GM12878 (cell line): Measurements from ENCODE around the gene CA9. TPM values are rescaled to one million over a fixed set of nuclear protein-coding genes. Genes with fewer than 3 reads are reported as not detected.

ENCODE experiments used
- ATF7 ChIP-seq: fragments of 450-650 bp; IDR thresholded peaks from 2 replicates; pipeline ENCODE4 v1.6.1; 2016; ENCODE audit warnings: low read depth, mild to moderate bottlenecking
- BACH1 ChIP-seq: fragments of 450-650 bp; IDR thresholded peaks from 2 replicates; pipeline ENCODE4 v1.6.1; 2017; ENCODE audit warnings: mild to moderate bottlenecking, borderline replicate concordance
- BRCA1 ChIP-seq: IDR thresholded peaks from 2 replicates; pipeline ENCODE4 v1.6.1; 2011; ENCODE audit warnings: low read depth, low read length, improper control_type of control experiment
- CBFB ChIP-seq: IDR thresholded peaks from 2 replicates; pipeline ENCODE4 v1.6.1; 2016; ENCODE audit warnings: antibody characterized with exemption, low read depth
- CBX5 ChIP-seq: sonication (generic); IDR thresholded peaks from 2 replicates; pipeline ENCODE4 v1.6.1; 2016; ENCODE audit warnings: low read depth, moderate library complexity, mild to moderate bottlenecking, inconsistent platforms
- CHD2 ChIP-seq: IDR thresholded peaks from 2 replicates; pipeline ENCODE4 v1.6.1; 2011; ENCODE audit warnings: low read depth, low read length, improper control_type of control experiment, borderline replicate concordance
- CHD4 ChIP-seq: fragments of 200-600 bp; sonication (generic); IDR thresholded peaks from 2 replicates; pipeline ENCODE4 v1.6.1; 2016; ENCODE audit warnings: mild to moderate bottlenecking
- CREM ChIP-seq: IDR thresholded peaks from 2 replicates; pipeline ENCODE4 v1.6.1; 2014; ENCODE audit warnings: antibody characterized with exemption, low read depth
- DPF2 ChIP-seq: fragments of 450-650 bp; IDR thresholded peaks from 2 replicates; pipeline ENCODE4 v1.6.1; 2017; ENCODE audit warnings: mild to moderate bottlenecking
- EED ChIP-seq: sonication (generic); IDR thresholded peaks from 2 replicates; pipeline ENCODE4 v1.6.1; 2016; ENCODE audit warnings: antibody characterized with exemption, low read depth
- ESRRA ChIP-seq: IDR thresholded peaks from 2 replicates; pipeline ENCODE4 v1.6.1; 2012; ENCODE audit warnings: mild to moderate bottlenecking, low read length, improper control_type of control experiment
- HCFC1 ChIP-seq: fragments of 150-350 bp; IDR thresholded peaks from 2 replicates; pipeline ENCODE4 v1.6.1; 2014; ENCODE audit warnings: low read length
- JUND ChIP-seq: IDR thresholded peaks from 2 replicates; pipeline ENCODE4 v1.6.1; 2012; ENCODE audit warnings: low read depth, mild to moderate bottlenecking, low read length, improper control_type of control experiment, moderate library complexity
- MEF2B ChIP-seq: fragments of 450-650 bp; IDR thresholded peaks from 2 replicates; pipeline ENCODE4 v1.6.1; 2018; ENCODE audit warnings: mild to moderate bottlenecking, moderate library complexity; ENCODE audit not compliant: partially characterized antibody, poor library complexity, severe bottlenecking
- NBN ChIP-seq: fragments of 450-650 bp; IDR thresholded peaks from 2 replicates; pipeline ENCODE4 v1.6.1; 2016
- NFIC ChIP-seq: IDR thresholded peaks from 2 replicates; pipeline ENCODE4 v1.6.1; 2012; ENCODE audit warnings: low read depth, mild to moderate bottlenecking, inconsistent platforms, low read length, moderate library complexity
- POLR2AphosphoS5 ChIP-seq: IDR thresholded peaks from 2 replicates; pipeline ENCODE4 v1.6.1; 2011; ENCODE audit warnings: mild to moderate bottlenecking, low read length, inconsistent platforms
- PRDM15 ChIP-seq: fragments of 450-650 bp; formaldehyde crosslinking; IDR thresholded peaks from 2 replicates; pipeline ENCODE4 v1.4.0; 2020; ENCODE audit warnings: mild to moderate bottlenecking, moderate library complexity
- SRF ChIP-seq, 2 experiments: IDR thresholded peaks; 2 replicates each; pipeline ENCODE4 v1.6.1; 2011; ENCODE audit warnings: low read depth in 2 of 2, low read length in 2 of 2, mild to moderate bottlenecking in 1 of 2, moderate library complexity in 1 of 2
- TAF1 ChIP-seq: IDR thresholded peaks from 2 replicates; pipeline ENCODE4 v1.6.1; 2011; ENCODE audit warnings: mild to moderate bottlenecking, low read depth, low read length, borderline replicate concordance
- TARDBP ChIP-seq: IDR thresholded peaks from 2 replicates; pipeline ENCODE4 v1.6.1; 2016; ENCODE audit warnings: borderline replicate concordance
- polyA plus RNA-seq, 11 experiments: library from polyadenylated mRNA; depleted of rRNA in 4 of 11; unstranded in 6 of 11; stranded (reverse) in 5 of 11; fragments of >200 nt; fragmentation: Nextera tagmentation in 4 of 11; fragmentation: Illumina TruSeq in 1 of 11; extraction: Ambion mirVana in 4 of 11; extraction: Trizol in 1 of 11; gene quantifications; 1 replicate in 1 of 11; 2 replicates in 10 of 11; pipeline versions ENCODE4 v1.2.1 to v1.2.3, GENCODE V29; 2011 to 2016; ENCODE audit warnings: inconsistent platforms in 2 of 11, missing spikeins in 2 of 11, low read depth in 1 of 11
- total RNA-seq, 4 experiments: library from RNA; depleted of rRNA in 3 of 4; stranded (reverse); fragments of >200 nt in 3 of 4; fragmentation: Illumina TruSeq in 1 of 4; extraction: Trizol in 1 of 4; gene quantifications; 2 replicates each; pipeline versions ENCODE4 v1.2.1 to v1.2.3, GENCODE V29; 2013 to 2021
- TF ChIP-seq, protein P1 (sequence below): fragments of 450-650 bp; formaldehyde crosslinking; IDR thresholded peaks from 2 replicates; pipeline ENCODE4 v1.5.0; 2022; ENCODE audit warnings: mild to moderate bottlenecking, missing genetic modification characterization
- TF ChIP-seq, protein P2 (sequence below): fragments of 450-650 bp; IDR thresholded peaks from 2 replicates; pipeline ENCODE4 v1.6.1; 2018; ENCODE audit warnings: borderline replicate concordance, mild to moderate bottlenecking; ENCODE audit not compliant: partially characterized antibody

Gene CA9
- total and polyA plus RNA-seq, 10 of the 15 experiments (the other 5 are each of a cell fraction or from before 2014, with no cell fraction given), result 0.53 to 6.6 (median 1.2) TPM

GRCh38 chr9:35646533-35647265 lies 27.0 kb upstream of the CA9 start (continued):
- TF ChIP-seq, protein P1, sequence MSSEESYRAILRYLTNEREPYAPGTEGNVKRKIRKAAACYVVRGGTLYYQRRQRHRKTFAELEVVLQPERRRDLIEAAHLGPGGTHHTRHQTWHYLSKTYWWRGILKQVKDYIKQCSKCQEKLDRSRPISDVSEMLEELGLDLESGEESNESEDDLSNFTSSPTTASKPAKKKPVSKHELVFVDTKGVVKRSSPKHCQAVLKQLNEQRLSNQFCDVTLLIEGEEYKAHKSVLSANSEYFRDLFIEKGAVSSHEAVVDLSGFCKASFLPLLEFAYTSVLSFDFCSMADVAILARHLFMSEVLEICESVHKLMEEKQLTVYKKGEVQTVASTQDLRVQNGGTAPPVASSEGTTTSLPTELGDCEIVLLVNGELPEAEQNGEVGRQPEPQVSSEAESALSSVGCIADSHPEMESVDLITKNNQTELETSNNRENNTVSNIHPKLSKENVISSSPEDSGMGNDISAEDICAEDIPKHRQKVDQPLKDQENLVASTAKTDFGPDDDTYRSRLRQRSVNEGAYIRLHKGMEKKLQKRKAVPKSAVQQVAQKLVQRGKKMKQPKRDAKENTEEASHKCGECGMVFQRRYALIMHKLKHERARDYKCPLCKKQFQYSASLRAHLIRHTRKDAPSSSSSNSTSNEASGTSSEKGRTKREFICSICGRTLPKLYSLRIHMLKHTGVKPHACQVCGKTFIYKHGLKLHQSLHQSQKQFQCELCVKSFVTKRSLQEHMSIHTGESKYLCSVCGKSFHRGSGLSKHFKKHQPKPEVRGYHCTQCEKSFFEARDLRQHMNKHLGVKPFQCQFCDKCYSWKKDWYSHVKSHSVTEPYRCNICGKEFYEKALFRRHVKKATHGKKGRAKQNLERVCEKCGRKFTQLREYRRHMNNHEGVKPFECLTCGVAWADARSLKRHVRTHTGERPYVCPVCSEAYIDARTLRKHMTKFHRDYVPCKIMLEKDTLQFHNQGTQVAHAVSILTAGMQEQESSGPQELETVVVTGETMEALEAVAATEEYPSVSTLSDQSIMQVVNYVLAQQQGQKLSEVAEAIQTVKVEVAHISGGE (CRISPR knock-in tag), result peak; percentile 72
- no peak for TF ChIP-seq NFIC
- TF ChIP-seq POLR2AphosphoS5, result peak; percentile 74
- TF ChIP-seq MEF2B, result peak; percentile 29
- peak; percentile 39; the same call in 1 of the 2 replicates for TF ChIP-seq TAF1
- no peak; the same call in 1 of the 2 replicates for TF ChIP-seq EED
- TF ChIP-seq TARDBP, result peak; percentile 35; the same call in 1 of the 2 replicates
- no peak for TF ChIP-seq BRCA1
- TF ChIP-seq CHD4, result no peak
- TF ChIP-seq ATF7, result peak; percentile 21; the same call in 1 of the 2 replicates
- no peak for TF ChIP-seq PRDM15 (CRISPR knock-in tag)
- TF ChIP-seq, protein P2, sequence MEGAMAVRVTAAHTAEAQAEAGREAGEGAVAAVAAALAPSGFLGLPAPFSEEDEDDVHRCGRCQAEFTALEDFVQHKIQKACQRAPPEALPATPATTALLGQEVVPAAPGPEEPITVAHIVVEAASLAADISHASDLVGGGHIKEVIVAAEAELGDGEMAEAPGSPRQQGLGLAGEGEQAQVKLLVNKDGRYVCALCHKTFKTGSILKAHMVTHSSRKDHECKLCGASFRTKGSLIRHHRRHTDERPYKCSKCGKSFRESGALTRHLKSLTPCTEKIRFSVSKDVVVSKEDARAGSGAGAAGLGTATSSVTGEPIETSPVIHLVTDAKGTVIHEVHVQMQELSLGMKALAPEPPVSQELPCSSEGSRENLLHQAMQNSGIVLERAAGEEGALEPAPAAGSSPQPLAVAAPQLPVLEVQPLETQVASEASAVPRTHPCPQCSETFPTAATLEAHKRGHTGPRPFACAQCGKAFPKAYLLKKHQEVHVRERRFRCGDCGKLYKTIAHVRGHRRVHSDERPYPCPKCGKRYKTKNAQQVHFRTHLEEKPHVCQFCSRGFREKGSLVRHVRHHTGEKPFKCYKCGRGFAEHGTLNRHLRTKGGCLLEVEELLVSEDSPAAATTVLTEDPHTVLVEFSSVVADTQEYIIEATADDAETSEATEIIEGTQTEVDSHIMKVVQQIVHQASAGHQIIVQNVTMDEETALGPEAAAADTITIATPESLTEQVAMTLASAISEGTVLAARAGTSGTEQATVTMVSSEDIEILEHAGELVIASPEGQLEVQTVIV, result no peak
- peak; percentile 61 for TF ChIP-seq CHD2
- TF ChIP-seq CBFB, result peak; percentile 54; the same call in 1 of the 2 replicates
- TF ChIP-seq JUND, result no peak
- TF ChIP-seq HCFC1, result peak; percentile 91
- TF ChIP-seq SRF (IDR thresholded peaks at IDR 0.05; ENCODE audit: low read depth in 2 of 2, low read length in 2 of 2), result 0 out of 4 replicates have a peak, but pooled peaks of 1 of the 2 experiments have one; percentile 28
- TF ChIP-seq DPF2, result peak; percentile 79
- peak; percentile 48; the same call in 1 of the 2 replicates for TF ChIP-seq ESRRA
- TF ChIP-seq CREM, result peak; percentile 64; the same call in 1 of the 2 replicates
- no peak for TF ChIP-seq CBX5
- TF ChIP-seq NBN, result peak; percentile 68
- peak; percentile 83 for TF ChIP-seq BACH1
